ENCODE measurements around the gene TGM5.

Gene TGM5

GRCh38 chr15:43270113-43270665 is 3.5 kb upstream of the TGM5 start:
- H3K9me2 ChIP-seq (replicated peaks; ENCODE audit: insufficient read depth, low read length) = no peaks in the 10 kb centered on the region
- H3K36me3 ChIP-seq (ENCODE audit: low read length) = no peaks in the 10 kb centered on the region
- H2AFZ ChIP-seq (ENCODE audit: low read depth, low read length, severe bottlenecking) = no peak overlapping the region
- no peaks in the 10 kb centered on the region for H3K79me2 ChIP-seq (ENCODE audit: insufficient read depth, low read length)
- H3K4me3 ChIP-seq (ENCODE audit: insufficient read depth, low read length, poor library complexity, severe bottlenecking) = no peak overlapping the region
- H3K27ac ChIP-seq (ENCODE audit: low read depth, low read length) = no peak overlapping the region
- no peaks in the 10 kb centered on the region for H3K27me3 ChIP-seq (ENCODE audit: low read length)
- no peak overlapping the region for H3K4me2 ChIP-seq (ENCODE audit: low read depth, low read length, poor library complexity, severe bottlenecking)
- H3K9ac ChIP-seq (ENCODE audit: low read length) = no peak overlapping the region
- 0 out of 2 replicates have a peak, but pooled peaks cover 4% of the 10 kb centered on the region for H3K9me3 ChIP-seq (ENCODE audit: insufficient read depth, low read length)
- H3F3A ChIP-seq (ENCODE audit: insufficient read depth) = no peaks in the 10 kb centered on the region
- TF ChIP-seq EZH2phosphoT487 (conservative IDR thresholded peaks at IDR 0.05; ENCODE audit: low read length) (no peak), CTCF (IDR thresholded peaks at IDR 0.05; ENCODE audit: insufficient read depth, low read length, poor library complexity, severe bottlenecking) (no peak)
- H4K20me1 ChIP-seq (ENCODE audit: low read depth, low read length) = no peaks in the 10 kb centered on the region

GRCh38 chr15:43268111-43269105 is 1.7 kb upstream of the TGM5 start:
- H3K9me2 ChIP-seq (replicated peaks; ENCODE audit: insufficient read depth, low read length) = no peaks in the 10 kb centered on the region
- H3K36me3 ChIP-seq (ENCODE audit: low read length) = no peaks in the 10 kb centered on the region
- no peaks in the 10 kb centered on the region for H4K20me1 ChIP-seq (ENCODE audit: low read depth, low read length)
- H3K9me3 ChIP-seq (ENCODE audit: insufficient read depth, low read length) = 0 out of 2 replicates have a peak, but pooled peaks cover 4% of the 10 kb centered on the region
- H3K79me2 ChIP-seq (ENCODE audit: insufficient read depth, low read length) = no peaks in the 10 kb centered on the region
- H3K27ac ChIP-seq (ENCODE audit: low read depth, low read length) = no peak overlapping the region
- H3K4me2 ChIP-seq (ENCODE audit: low read depth, low read length, poor library complexity, severe bottlenecking) = no peak overlapping the region
- H2AFZ ChIP-seq (ENCODE audit: low read depth, low read length, severe bottlenecking) = no peak overlapping the region
- no peak for TF ChIP-seq EZH2phosphoT487 (conservative IDR thresholded peaks at IDR 0.05; ENCODE audit: low read length)
- no peak for TF ChIP-seq CTCF (IDR thresholded peaks at IDR 0.05; ENCODE audit: insufficient read depth, low read length, poor library complexity, severe bottlenecking)
- H3K4me3 ChIP-seq (ENCODE audit: insufficient read depth, low read length, poor library complexity, severe bottlenecking) = no peak overlapping the region
- no peaks in the 10 kb centered on the region for H3F3A ChIP-seq (ENCODE audit: insufficient read depth)
- no peak overlapping the region for H3K9ac ChIP-seq (ENCODE audit: low read length)
- H3K27me3 ChIP-seq (ENCODE audit: low read length) = no peaks in the 10 kb centered on the region

GRCh38 chr15:43267439-43267838 is 711 bp upstream of the TGM5 start:
- Histone ChIP-seq H3K79me2 (ENCODE audit: insufficient read depth, low read length) (no peaks in the 10 kb centered on the region), H3K27ac (ENCODE audit: low read depth, low read length) (no peak overlapping the region), H3K36me3 (ENCODE audit: low read length) (no peaks in the 10 kb centered on the region), H3K9me2 (replicated peaks; ENCODE audit: insufficient read depth, low read length) (no peaks in the 10 kb centered on the region), H3K27me3 (ENCODE audit: low read length) (no peaks in the 10 kb centered on the region), H3K4me2 (ENCODE audit: low read depth, low read length, poor library complexity, severe bottlenecking) (no peak overlapping the region), H4K20me1 (ENCODE audit: low read depth, low read length) (no peaks in the 10 kb centered on the region), H3K4me3 (ENCODE audit: insufficient read depth, low read length, poor library complexity, severe bottlenecking) (no peak overlapping the region), H3K9me3 (ENCODE audit: insufficient read depth, low read length) (0 out of 2 replicates have a peak, but pooled peaks cover 4% of the 10 kb centered on the region), H3K9ac (ENCODE audit: low read length) (no peak overlapping the region), H3F3A (ENCODE audit: insufficient read depth) (no peaks in the 10 kb centered on the region), H2AFZ (ENCODE audit: low read depth, low read length, severe bottlenecking) (no peak overlapping the region)
- TF ChIP-seq CTCF (IDR thresholded peaks at IDR 0.05; ENCODE audit: insufficient read depth, low read length, poor library complexity, severe bottlenecking) (no peak), EZH2phosphoT487 (conservative IDR thresholded peaks at IDR 0.05; ENCODE audit: low read length) (no peak)

Data from SU-DHL-6 (cell line).